Breast epithelium (tissue), 4 donors: ENCODE data around the gene PALS1. TPM values are rescaled to one million over a fixed set of nuclear protein-coding genes. Genes with fewer than 3 reads are reported as not detected.

Experiments
- DNase-seq, 2 donors: peaks; one replicate each; pipeline ENCODE4 v3.0.0-alpha.2; 2019; ENCODE audit warnings: low spot score in 2 of 2
- H3K27ac ChIP-seq, 2 donors: fragments of 200-600 bp; sonication (generic) in 1 of 2; one replicate each; pipeline ENCODE4 v1.5.1; 2016 to 2019; ENCODE audit warnings: mild to moderate bottlenecking in 1 of 2
- H3K27me3 ChIP-seq, 2 donors: fragments of 200-600 bp; sonication (generic) in 1 of 2; one replicate each; pipeline versions ENCODE4 v1.5.1 to v1.6.0; 2017 to 2019; ENCODE audit warnings: control low read depth in 1 of 2, mild to moderate bottlenecking in 1 of 2
- H3K36me3 ChIP-seq: fragments of 200-600 bp; one replicate; pipeline ENCODE4 v1.5.1; 2019
- H3K4me1 ChIP-seq, 2 donors: fragments of 200-600 bp; sonication (generic); one replicate each; pipeline ENCODE4 v1.5.1; 2016 to 2019; ENCODE audit warnings: control low read depth in 1 of 2
- H3K4me3 ChIP-seq, 3 donors: fragments of 200-600 bp; sonication (generic); 1 replicate in 2 of 3; 2 replicates in 1 of 3; pipeline ENCODE4 v1.5.1; 2016 to 2019; ENCODE audit warnings: mild to moderate bottlenecking in 3 of 3, moderate library complexity in 2 of 3
- H3K9me3 ChIP-seq, 2 donors: fragments of 200-600 bp; sonication (generic) in 1 of 2; one replicate each; pipeline ENCODE4 v1.5.1; 2016 to 2019; ENCODE audit warnings: control low read depth in 1 of 2
- POLR2A ChIP-seq: fragments of 450-650 bp; IDR thresholded peaks from one replicate; pipeline ENCODE4 v1.6.1; 2016; ENCODE audit warnings: antibody characterized with exemption, mild to moderate bottlenecking, moderate library complexity
- POLR2AphosphoS5 ChIP-seq, 3 donors: sonication (generic); formaldehyde crosslinking; IDR thresholded peaks; one replicate each; pipeline ENCODE4 v1.6.1; 2017; ENCODE audit warnings: antibody characterized with exemption in 3 of 3
- intact Hi-C: fragments of 100-400 bp; cut with DNase I; formaldehyde crosslinking; loops from one replicate; pipeline ENCODE4 v1.15.1; 2023; ENCODE audit warnings: low total_unique reads
- total RNA-seq, 3 donors: library from RNA; depleted of rRNA; stranded (reverse); fragments of >200 nt; gene quantifications; one replicate each; pipeline ENCODE4 v1.1.0, GENCODE V29; 2016
- TF ChIP-seq, protein P1 (sequence below), 3 donors: fragments of 450-650 bp; IDR thresholded peaks; one replicate each; pipeline ENCODE4 v1.5.1; 2016 to 2017; ENCODE audit warnings: antibody characterized with exemption in 3 of 3, mild to moderate bottlenecking in 3 of 3, moderate library complexity in 3 of 3

The PALS1 gene
- total RNA-seq, 3 donors from 2014 or later, result 15.4 to 41.3 (median 27.2) TPM

DNA sequence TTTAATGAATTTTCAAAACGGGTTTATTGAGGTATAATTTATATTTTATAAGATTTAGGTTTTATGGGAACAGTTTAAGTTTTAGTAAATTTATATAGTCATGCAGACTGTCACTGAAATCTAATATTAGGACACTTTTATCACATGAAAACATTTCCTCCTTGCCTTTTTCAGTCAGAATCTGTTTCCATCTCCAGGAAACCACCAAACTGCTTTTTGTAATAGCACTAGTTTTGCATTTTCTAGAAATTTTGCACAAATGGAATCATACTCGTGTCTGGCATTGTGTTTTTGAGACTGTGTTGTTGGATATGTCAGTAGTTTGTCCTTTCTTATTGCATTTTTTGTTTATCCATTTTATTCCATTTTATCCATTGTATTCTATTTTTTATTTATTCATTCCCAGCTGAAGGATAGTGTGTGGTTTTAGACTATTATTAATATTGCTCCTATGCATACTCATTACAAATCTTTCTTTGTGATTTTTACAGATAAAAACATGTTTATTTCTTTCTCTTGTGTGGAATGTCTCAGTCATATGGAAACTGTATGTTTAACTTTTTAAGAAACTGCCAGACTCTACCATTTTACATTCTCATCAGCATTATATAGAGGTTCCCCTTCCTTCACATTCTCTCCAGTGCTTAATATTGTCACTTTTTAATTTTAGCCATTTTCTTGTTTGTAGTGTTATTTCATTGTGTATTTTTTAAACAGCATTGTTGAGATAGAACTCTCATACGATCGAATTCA lies 26.5 kb downstream of the PALS1 start:
- intact Hi-C loops, result no loop called here
- Histone ChIP-seq H3K4me1 (peaks cover 0 to 16% of the 10 kb centered on the region in 2 donors), H3K9me3 (no peaks in the 10 kb centered on the region), H3K27ac (no peak overlapping the region), H3K27me3 (no peaks in the 10 kb centered on the region), H3K36me3 (no peaks in the 10 kb centered on the region), H3K4me3 (no peak overlapping the region)
- DNase-seq, result no peak
- TF ChIP-seq POLR2AphosphoS5 (IDR thresholded peaks at IDR 0.05) (no peak), POLR2A (no peak)
- TF ChIP-seq, protein P1, sequence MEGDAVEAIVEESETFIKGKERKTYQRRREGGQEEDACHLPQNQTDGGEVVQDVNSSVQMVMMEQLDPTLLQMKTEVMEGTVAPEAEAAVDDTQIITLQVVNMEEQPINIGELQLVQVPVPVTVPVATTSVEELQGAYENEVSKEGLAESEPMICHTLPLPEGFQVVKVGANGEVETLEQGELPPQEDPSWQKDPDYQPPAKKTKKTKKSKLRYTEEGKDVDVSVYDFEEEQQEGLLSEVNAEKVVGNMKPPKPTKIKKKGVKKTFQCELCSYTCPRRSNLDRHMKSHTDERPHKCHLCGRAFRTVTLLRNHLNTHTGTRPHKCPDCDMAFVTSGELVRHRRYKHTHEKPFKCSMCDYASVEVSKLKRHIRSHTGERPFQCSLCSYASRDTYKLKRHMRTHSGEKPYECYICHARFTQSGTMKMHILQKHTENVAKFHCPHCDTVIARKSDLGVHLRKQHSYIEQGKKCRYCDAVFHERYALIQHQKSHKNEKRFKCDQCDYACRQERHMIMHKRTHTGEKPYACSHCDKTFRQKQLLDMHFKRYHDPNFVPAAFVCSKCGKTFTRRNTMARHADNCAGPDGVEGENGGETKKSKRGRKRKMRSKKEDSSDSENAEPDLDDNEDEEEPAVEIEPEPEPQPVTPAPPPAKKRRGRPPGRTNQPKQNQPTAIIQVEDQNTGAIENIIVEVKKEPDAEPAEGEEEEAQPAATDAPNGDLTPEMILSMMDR (IDR thresholded peaks at IDR 0.05), result no peak

DNA sequence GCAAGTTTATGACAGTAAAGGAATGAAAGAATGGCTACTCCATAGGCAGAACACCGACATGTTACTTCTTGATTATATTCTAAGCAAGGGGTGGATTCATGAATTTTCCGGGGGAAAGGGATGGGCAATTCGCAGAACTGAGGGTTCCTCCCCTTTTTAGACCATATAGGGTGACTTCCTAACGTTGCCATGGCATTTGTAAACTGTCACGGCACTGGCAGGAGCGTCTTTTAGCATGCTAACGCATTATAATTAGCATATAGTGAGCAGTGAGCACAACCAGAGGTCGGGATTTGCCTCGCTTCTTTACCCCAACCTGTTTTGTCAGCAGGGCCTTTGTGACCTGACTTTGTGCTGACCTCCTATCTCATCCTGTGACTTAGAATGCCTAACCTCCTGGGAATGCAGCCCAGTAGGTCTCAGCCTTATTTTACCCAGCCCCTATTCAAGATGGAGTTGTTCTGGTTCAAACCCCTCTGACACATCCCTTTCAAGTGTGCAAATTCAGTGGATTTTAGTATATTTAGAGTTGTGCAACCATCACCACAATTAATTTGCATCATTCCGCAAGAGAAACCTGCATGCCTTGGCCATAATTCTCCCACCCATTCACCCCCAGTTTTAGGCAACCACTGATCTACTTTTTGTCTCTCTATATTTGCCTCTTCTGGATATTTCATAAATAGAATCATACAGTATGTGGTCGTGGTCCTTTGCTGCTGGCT lies 27.4 kb downstream of the PALS1 start:
- Histone ChIP-seq H3K4me1 (peaks cover 0 to 16% of the 10 kb centered on the region in 2 donors), H3K4me3 (no peak overlapping the region), H3K9me3 (no peaks in the 10 kb centered on the region), H3K27me3 (no peaks in the 10 kb centered on the region), H3K27ac (no peak overlapping the region), H3K36me3 (no peaks in the 10 kb centered on the region)
- TF ChIP-seq POLR2AphosphoS5 (IDR thresholded peaks at IDR 0.05), result no peak
- TF ChIP-seq, protein P1 (IDR thresholded peaks at IDR 0.05), result no peak
- TF ChIP-seq POLR2A, result no peak
- DNase-seq, result no peak
- intact Hi-C loops, result no loop called here

DNA sequence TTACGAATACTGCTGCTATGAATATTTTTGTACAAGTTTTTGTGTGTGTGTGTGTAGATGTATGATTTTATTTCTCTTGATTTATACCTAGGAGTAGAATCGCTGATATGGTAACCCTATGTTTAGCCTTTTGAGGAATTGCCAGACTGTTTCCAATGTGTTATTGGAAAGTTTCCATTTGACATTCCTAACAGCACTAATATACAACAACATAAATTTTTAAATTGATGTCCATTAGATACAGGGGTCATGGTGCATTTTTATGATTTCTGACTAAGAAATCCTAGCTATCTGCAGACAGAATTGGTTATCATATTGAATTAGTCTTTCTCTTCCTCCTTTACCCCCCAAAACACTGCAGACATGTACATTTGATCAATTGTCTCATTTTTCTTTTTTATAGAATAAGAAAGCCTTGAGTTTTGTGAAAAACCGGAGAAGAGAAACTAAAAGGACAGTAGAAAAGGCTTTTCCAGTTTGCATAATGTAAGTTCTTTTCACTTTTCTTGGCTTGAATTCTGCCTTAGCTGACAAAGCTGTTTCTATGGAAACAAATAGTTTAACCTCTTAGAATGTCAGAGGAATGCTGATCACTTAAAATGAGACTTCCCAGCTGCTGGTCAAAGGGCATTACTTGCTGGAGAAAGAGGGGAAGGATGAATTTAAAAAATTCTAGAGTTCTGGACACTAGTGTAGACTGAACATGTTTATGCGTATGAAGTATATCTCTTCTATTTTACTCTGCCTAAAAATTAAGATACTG lies 28.2 kb downstream of the PALS1 start:
- TF ChIP-seq POLR2AphosphoS5 (IDR thresholded peaks at IDR 0.05) (no peak), POLR2A (no peak)
- TF ChIP-seq, protein P1 (IDR thresholded peaks at IDR 0.05), result no peak
- H3K4me1 ChIP-seq, result peaks cover 0 to 16% of the 10 kb centered on the region in 2 donors
- no peaks in the 10 kb centered on the region for H3K36me3 ChIP-seq
- no peak overlapping the region for H3K4me3 ChIP-seq
- H3K27ac ChIP-seq, result peak overlapping the region in 1 of 2 donors; percentile 42
- H3K27me3 ChIP-seq, result no peaks in the 10 kb centered on the region
- no peaks in the 10 kb centered on the region for H3K9me3 ChIP-seq
- intact Hi-C loops, result no loop called here
- no peak for DNase-seq

DNA sequence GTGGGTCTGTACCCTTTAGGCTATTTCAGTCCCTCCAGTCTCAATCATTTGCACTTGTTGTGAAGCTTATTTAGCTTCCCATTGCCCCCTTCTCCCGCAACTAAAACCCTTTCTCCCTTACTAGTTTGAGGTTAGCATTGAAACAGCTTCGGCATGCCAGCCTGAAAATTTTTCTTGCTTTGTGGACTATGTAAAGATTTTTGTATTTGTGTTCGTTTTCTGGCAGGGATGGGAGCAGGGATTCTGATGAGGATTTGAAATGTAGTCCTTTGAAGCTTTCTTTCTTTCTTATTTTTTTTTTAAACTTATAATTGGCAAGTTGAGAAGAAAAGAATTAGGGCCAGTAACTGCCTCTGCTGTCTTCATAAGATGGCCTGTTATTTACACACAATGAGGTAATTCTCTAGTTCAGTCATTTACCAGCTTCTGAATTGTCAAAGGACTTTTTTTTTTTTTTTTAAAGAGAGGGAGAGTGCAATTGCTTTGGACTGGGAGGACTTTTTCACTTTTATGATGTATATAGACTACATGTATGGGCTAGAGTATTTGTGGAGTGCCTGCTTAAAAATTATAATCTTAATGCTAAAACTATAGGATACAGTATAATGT lies 29.0 kb downstream of the PALS1 start:
- intact Hi-C loops, result no loop called here
- Histone ChIP-seq H3K27me3 (no peaks in the 10 kb centered on the region), H3K27ac (peak overlapping the region in 1 of 2 donors; percentile 42), H3K4me3 (no peak overlapping the region), H3K9me3 (no peaks in the 10 kb centered on the region), H3K36me3 (no peaks in the 10 kb centered on the region), H3K4me1 (peaks cover 0 to 16% of the 10 kb centered on the region in 2 donors)
- DNase-seq, result no peak
- TF ChIP-seq POLR2A (no peak), POLR2AphosphoS5 (IDR thresholded peaks at IDR 0.05) (no peak)
- TF ChIP-seq, protein P1 (IDR thresholded peaks at IDR 0.05), result no peak
